Mammary microvascular endothelial cell (primary cell): ENCODE data around the gene AP1G2. TPM values are rescaled to one million over a fixed set of nuclear protein-coding genes. Genes with fewer than 3 reads are reported as not detected.

Experiments
- total RNA-seq: library from RNA; depleted of rRNA; stranded (reverse); fragments of >200 nt; gene quantifications from 2 replicates; pipeline ENCODE4 v1.2.3, GENCODE V29; 2015

The AP1G2 gene
- total RNA-seq = 16.8 and 20.3 TPM in 2 replicates

GRCh38 chr14:23567186-23568020 lies at the start of gene AP1G2:
AP1G2 (minus strand) TSS chr14:23567791; CDS start chr14:23567314, 477 bp downstream.

GRCh38 chr14:23578560-23579310 lies 11.1 kb upstream of the AP1G2 start, which contains the start of gene JPH4:
JPH4 (minus strand) TSS chr14:23578790; CDS start chr14:23577453, 1,337 bp downstream.

GRCh38 chr14:23555882-23556699 lies 11.5 kb downstream of the AP1G2 start, which contains the start of gene THTPA:
THTPA (plus strand) TSS chr14:23556271; CDS start chr14:23556758, 487 bp downstream.

GRCh38 chr14:23551266-23552028 lies 16.1 kb downstream of the AP1G2 start, which contains the start of gene ZFHX2:
ZFHX2 (minus strand) TSS chr14:23551765; CDS start chr14:23535325, 16,440 bp downstream.

Other genes starting within 250 kb of the AP1G2 start
- gene PABPN1, start 246.3 kb downstream of the AP1G2 start, total RNA-seq = 61.6 and 76.0 TPM in 2 replicates
- gene SLC22A17, start 214.9 kb downstream of the AP1G2 start, total RNA-seq = 0.20 TPM in 1 of 2 replicates, not detected in the other
- not detected in 2 replicates for gene EFS, start 202.6 kb downstream of the AP1G2 start, total RNA-seq
- gene IL25, start 195.0 kb downstream of the AP1G2 start, total RNA-seq = not detected in 2 replicates
- not detected in 2 replicates for gene CMTM5, start 190.7 kb downstream of the AP1G2 start, total RNA-seq
- 0.05 TPM in 1 of 2 replicates, not detected in the other for gene MYH6, start 159.5 kb downstream of the AP1G2 start, total RNA-seq
- not detected in 2 replicates for gene MYH7, start 132.1 kb downstream of the AP1G2 start, total RNA-seq
- 30.2 and 33.4 TPM in 2 replicates for gene NGDN, start 98.1 kb downstream of the AP1G2 start, total RNA-seq
- gene ZFHX2, start 16.0 kb downstream of the AP1G2 start, total RNA-seq = under 0.01 and 0.69 TPM in 2 replicates
- 5.5 and 8.3 TPM in 2 replicates for gene THTPA, start 11.5 kb downstream of the AP1G2 start, total RNA-seq
- not detected in 2 replicates for gene JPH4, start 11.0 kb upstream of the AP1G2 start, total RNA-seq
- 0.13 and 0.20 TPM in 2 replicates for gene DHRS2, start 68.6 kb upstream of the AP1G2 start, total RNA-seq